SHP77 (cell line): ENCODE results near the gene KLF9.

Experiments
- DNase-seq, 2 experiments: peaks; one replicate each; lab custom pipeline; 2025; lab: John Stamatoyannopoulos, UW

KLF9 gene

DNA sequence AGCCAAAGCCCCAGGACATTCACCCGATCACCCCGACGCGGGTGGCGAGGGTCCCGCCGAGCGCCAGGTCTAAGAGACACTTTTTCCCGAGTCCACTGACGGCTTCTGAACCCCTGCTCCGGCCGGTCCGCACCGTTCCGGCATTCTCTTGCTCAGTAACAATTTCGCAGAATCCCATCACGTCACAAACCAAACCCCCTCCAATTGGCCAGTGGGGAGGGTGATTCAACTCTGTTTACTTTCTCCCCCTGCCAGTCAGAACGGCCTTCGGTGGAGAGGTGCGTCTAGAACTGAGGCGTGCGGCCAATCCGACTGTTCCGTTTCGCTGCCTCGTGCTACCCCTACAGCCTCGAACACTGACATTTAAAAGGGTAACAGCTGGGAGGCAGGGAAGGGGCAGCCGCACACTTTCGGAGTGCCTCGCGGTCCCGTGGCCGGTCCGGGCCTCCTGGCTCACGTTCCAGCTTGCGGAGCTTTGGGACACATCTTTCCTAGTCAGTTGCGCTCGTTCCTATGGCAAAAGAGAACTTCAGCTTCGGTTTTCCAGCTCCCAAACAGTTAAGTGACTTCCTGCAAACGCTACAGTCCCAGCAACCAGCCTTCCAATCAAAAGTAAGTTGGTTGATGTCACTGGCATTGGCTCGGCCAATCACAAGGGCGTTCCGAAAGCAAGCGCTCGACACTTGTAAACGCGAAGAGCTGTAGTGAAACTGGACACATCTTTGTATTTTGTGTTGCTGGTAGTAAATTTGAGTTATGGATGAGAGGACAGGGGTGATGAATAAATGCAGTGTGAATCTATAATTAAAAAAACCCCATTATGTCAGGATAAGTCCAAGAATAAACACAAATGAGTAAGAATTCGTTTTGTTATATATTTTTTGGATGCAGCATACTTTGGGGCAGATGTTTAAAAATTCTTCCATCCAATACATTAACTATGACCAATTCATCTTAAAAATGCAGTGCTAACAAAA, at the start of gene KLF9:
Gene KLF9 (minus strand): TSS at position 859 of the 977 bp plus-strand sequence. CDS start 1,294 bp downstream, outside the sequence.
- DNase-seq, result peak; percentile 85 to 89

DNA sequence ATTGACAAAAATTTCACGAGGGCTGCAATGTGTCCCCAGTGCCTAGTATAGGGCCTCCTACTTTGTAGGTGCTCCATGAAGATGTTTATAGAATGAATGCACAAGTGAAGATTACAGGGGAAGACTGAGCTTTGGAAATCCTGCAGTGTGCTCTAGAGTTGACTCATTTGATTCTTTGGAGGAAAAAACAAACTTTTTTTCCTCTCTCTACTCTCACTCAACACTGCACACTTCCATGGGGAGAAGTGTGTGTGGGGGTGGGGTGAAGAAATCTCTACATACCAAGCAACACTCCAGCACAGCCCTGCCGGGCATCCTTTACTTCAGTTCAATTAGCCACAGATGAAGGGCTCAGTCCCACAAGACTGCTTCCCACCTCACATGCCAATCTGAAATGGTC, 49.4 kb upstream of the KLF9 start:
- DNase-seq, result no peak

- no peak for DNase-seq
Observed at GRCh38 chr9:70462300-70462699, 47.8 kb upstream of the KLF9 start.

DNA sequence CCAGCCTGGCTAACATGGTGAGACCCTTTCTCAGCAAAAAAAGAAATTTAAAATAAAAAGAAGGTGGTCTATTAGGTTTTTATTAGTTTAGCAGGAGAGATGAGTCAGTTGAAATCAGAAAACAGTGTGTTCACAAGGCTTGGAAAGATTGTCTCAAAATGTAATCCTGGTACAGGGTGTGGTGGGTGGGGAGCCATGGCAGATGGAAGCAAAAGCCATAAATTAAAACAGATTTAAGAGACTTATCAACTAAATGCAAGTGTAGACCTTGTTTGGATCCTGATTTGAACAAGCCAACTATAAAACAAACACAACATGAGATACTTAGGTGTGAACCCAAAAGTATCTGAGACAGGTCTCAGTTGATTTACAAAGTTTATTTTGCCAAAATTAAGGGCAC, 42.8 kb upstream of the KLF9 start:
- no peak for DNase-seq

- DNase-seq, result no peak
Observed at GRCh38 chr9:70455993-70456704, 41.7 kb upstream of the KLF9 start.

- DNase-seq, result no peak
Observed at GRCh38 chr9:70452365-70452764, 37.9 kb upstream of the KLF9 start.

GRCh38 chr9:70451765-70452164, 37.3 kb upstream of the KLF9 start:
- DNase-seq, result no peak

DNA sequence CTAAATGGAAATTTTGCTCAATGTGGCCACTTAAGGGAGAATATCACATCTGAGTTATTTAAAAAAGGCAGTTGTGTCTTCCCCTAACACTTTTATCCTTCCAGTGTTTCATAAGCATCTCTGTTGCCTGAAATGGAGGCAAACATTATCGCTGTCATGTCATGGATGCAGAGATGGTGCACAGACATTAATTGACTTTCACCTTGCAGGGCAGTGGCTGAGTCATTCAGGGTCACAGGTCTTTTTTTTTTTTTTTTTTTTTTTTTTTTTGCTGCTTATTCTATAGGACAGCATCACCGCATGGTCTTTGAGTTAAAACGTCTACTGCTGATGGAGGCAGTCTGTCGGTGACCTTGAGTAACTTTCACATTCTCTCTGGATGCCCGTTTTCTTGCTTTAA, 36.3 kb upstream of the KLF9 start:
- no peak for DNase-seq

DNA sequence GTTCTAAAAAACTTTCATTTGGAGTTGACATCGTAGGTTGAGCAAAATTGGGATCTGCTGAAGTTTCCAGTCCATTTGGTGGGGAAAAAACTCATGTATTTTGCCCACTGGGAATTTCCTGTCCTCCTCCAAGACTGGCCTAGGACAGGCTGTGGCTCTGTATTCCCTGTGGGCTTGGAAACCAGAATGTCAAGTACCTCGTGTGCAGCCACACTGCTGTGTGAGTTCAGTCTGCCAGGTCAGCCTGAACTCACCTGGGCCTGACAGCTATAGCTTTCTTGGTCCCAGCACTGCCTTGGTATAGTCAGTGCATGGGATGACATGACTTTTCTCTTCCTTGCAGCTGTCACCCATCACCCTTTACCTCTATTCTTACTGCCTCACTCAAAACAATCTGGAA, 35.0 kb upstream of the KLF9 start:
- DNase-seq, result no peak

DNA sequence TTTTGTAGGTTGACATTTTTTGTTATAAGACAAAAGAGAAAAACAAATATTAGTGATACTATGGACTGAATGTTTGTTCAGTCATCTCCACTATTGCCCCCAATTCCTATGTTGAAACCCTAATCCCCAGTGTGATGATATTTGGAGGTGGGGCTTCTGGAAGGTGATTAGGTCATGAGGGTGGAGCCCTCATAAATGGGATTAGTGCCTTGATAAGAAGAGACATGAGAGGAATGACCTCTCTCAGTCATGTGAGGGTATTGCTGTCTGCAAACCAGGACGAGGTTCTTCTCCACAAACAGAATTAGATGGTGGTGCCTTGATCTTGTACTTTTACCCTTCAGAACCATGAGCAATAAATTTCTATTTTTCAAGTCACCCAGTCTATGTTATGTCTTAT, 34.5 kb upstream of the KLF9 start:
- no peak for DNase-seq

DNA sequence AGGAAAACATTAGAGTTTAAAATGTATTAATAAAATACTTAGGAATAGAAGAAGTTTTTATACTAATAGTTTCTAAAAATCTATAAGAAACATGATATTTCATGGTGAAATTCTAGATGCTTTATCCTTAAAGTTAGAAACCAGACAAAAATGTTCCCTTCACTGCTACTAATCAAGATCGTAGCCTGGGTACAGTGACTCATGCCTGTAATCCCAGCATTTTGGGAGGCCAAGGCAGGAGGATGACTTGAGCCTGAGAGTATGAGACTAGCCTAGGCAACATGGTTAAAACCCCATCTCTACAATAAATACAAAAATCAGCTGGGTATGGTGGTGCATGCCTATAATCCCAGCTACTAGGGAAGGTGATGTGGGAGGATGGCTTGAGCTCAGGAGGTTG, 30.4 kb upstream of the KLF9 start:
- DNase-seq, result no peak

- no peak for DNase-seq
Observed at GRCh38 chr9:70442328-70442848, 27.9 kb upstream of the KLF9 start.

- DNase-seq, result no peak
Observed at GRCh38 chr9:70441622-70442021, 27.2 kb upstream of the KLF9 start.

- DNase-seq, result no peak
Observed at GRCh38 chr9:70439991-70440706, 25.7 kb upstream of the KLF9 start.

GRCh38 chr9:70438341-70438928, 24.0 kb upstream of the KLF9 start:
- DNase-seq, result no peak

DNA sequence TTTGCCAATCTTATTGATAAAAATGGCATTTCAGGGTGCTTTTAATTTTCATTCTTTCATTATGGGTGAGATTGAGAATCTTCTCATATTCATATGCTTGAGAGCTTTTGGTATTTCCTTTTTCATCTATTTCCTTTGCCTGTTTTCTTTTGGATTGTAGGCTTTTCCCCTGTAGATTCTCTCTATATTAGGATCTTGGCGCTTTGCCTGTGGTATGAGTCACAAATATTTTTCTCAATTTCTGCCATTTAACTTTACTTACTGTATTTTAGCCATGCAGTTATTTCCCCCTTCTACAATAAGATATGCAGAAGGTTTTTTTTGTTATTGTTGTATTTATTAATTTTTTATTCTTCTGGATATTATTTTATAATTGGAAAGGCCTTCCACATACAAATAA, 21.5 kb upstream of the KLF9 start:
- no peak for DNase-seq

DNA sequence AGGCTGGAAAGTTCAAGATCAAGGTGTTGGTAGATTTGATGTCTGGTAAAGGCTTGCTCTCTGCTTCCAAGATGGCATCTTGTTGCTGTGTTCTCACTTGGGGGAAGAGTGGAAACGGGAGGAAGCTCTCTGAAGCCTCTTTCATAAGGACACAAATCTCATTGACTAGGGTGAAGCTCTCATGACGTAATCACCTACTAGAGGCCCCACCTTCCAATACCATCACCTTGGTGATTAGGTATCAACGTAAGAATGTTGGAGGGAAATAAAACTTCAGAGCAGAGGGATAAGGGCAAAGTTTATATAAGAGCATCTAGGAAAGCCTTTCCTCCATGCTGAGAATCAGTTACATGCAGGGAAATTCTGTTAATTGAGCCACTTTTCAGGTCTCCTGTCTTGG, 15.4 kb upstream of the KLF9 start:
- DNase-seq, result no peak

- no peak for DNase-seq
Observed at GRCh38 chr9:70428781-70429180, 14.3 kb upstream of the KLF9 start.

- DNase-seq, result no peak
Observed at GRCh38 chr9:70427161-70427945, 12.9 kb upstream of the KLF9 start.

GRCh38 chr9:70425192-70425591, 10.7 kb upstream of the KLF9 start:
- DNase-seq, result no peak
